GM18868 (cell line): Measurements from ENCODE around the gene FXYD5.

Experiments used
- ATAC-seq: cut with Tn5 transposase; IDR thresholded peaks from one replicate; pipeline ENCODE4 v1.9.1; 2021; ENCODE audit warnings: mild to moderate bottlenecking, moderate library complexity; ENCODE audit not compliant: unreplicated experiment

FXYD5 gene, protein sequence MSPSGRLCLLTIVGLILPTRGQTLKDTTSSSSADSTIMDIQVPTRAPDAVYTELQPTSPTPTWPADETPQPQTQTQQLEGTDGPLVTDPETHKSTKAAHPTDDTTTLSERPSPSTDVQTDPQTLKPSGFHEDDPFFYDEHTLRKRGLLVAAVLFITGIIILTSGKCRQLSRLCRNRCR

DNA sequence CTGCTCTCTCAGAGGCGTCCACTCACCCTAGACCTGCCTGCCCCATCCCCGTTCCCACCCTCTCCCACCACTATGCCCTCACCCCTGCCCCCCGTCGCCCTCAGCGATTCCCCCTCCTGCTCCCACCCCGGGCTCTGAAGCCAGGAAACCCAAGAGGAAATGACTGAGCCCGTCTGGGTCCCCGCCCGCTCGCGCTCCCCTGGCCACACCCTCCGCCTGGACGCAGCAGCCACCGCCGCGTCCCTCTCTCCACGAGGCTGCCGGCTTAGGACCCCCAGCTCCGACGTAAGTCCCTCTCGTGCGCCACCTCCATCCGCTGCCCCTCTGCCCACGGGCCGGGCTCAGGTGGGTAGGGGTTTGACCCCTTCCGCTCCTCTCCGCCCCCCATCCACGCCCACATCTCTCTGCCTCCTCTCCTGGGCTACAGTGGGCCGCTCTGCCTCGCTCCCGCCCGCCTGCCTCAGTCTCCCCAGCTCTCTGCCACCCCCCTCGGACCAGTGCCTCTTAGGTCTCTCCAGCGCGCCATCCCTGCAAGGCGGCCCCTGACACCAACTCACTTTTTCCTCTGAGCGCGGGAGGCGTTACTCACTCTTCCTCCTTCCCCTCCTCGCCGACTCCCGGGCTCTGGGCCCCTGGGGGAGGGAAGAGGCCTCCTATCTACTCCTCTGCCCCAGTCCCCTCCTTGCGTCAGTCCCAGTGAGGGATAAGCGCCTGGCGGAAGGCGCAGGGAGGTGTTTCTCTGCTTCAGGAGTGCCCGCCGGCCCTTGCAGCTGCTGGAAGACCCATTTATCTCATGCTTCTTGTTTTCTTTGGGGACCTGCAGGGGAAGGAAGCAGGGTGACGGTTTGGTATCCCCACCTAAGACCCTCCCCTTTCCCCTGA lies at the start of gene FXYD5:
TSS of gene FXYD5 (plus strand) at position 211 of the 882 bp plus-strand sequence. CDS start 816 bp downstream, outside the sequence.
- ATAC-seq: no peak

DNA sequence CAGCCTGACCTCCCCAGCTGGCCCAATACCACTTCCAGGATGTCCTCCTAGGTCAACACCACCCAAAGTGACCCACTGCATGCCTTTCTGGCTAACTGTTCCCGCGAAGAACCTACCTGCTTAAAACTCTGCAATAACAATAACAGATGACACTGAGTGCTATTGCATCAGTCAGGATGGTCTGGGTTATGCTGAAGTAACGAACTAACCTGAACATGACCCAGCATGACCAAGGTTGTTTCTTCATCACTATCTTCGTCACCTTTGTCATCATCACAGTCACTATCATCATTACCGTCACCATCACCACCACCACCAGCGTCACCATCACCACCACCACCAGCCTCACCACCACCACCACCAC lies 49.5 kb upstream of the FXYD5 start:
- ATAC-seq: no peak

DNA sequence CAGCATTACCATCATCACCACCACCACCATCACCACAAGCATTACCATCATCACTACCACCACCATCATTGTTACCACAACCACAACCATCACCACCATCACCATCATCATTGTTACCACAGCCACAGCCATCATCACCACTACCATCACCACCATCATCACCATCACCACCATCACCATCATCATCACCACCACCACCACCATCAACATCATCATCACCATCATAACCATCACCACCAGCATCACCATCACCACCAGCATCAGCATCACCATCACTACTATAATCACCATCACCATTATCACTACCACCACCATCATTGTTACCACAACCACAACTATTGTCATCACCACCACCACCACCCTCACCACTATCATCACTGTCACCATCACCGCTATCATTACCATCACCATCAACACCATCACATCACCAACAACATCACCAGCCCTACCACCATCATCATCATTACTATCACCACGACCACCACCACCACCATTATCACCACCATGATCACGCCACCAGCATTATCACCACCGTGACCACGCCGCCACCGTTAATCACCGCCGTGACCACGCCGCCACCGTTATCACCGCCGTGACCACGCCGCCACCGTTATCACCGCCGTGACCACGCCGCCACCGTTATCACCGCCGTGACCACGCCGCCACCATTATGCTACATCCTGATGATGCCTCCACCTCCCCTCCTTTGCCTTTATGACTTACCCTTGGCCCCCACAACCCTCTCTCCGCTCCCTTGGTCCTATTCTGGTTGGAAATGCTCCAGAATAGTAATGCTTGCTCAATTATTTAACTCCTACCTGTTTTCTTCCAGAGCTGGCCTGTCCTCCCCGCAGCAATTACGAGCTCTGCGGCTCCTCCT lies 48.9 kb upstream of the FXYD5 start:
- no peak for ATAC-seq

DNA sequence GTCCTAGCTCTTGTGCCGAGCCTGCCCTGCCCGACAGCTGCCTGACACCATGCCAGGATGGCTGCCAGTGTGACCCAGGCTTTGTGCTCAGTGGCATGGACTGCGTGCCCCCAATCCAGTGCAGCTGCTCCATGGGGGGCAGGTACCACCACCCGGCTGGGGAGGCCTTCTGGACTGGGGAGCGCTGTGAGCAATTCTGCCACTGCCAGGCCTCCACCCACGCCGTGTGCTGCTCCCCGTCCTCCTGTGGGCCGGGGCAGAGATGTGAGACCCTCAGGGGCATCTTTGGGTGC lies 48.3 kb upstream of the FXYD5 start:
- ATAC-seq: no peak

DNA sequence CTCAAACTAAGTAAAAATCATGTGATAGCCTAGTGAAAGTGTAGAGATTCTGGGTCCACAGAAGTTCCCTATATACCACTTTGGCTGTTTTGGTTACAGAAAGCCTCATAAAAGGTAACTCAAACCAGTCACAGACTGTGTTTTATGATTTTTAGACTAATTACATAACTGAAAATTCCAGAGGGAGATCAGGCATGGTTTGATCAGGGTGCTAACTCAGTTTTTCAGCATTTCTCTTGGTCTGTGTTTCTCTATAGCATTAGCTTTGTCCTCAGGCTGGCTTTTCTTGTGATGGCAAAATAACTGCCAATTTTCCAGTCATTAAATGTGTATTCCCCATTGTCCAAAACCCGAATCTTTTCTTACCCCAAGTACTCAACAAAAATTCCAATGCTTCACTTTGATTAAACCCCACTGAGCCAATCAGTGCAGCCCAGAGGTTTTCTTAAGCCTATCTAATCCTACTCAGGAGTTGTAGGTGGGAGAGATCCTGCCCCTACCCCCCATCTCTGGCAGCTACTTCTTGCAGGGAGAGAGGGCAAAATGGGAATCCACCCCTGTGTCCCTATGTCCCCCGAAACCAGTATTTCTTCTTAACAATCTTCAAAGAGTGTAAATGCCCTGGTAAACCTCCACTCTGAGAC lies 47.5 kb upstream of the FXYD5 start:
- no peak for ATAC-seq

DNA sequence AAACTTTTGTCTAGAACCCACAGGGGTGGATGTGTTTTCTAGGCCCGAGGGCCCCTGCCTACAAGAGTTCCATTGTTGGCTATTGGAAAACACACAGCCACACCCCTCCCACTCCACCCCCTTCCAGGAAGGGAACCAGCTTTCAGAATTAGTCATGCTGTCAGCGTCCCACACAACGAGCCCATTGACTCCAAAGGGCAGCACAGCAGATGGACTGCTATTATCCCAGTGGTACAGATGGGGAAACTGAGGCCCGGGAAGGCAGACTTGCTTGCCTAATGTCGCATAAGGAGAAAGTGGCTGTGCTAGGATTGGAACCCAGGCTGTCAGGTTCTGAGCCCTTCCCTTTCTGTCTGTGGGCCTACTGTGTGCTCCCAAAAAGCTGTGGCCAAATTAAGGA lies 47.0 kb upstream of the FXYD5 start:
- no peak for ATAC-seq

DNA sequence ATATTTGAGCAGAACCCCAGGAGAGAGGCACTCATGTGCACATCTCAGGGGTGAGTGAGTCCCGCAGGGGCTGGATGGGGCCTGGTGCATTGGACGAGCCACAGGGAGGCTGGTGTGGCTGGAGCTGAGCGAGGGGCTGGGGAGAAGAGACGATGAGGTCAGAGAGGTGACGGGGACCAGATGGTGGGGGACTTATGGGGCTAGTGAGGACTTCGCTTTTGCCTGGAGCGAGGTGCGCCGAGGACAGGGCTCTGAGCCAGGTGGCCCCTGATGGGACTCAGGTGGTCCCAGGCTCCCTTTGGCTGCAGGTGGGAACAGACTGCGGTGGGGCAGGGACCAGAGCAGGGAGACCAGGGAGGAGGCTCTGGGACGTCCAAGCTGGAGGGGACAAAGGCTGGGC lies 45.8 kb upstream of the FXYD5 start:
- no peak for ATAC-seq

DNA sequence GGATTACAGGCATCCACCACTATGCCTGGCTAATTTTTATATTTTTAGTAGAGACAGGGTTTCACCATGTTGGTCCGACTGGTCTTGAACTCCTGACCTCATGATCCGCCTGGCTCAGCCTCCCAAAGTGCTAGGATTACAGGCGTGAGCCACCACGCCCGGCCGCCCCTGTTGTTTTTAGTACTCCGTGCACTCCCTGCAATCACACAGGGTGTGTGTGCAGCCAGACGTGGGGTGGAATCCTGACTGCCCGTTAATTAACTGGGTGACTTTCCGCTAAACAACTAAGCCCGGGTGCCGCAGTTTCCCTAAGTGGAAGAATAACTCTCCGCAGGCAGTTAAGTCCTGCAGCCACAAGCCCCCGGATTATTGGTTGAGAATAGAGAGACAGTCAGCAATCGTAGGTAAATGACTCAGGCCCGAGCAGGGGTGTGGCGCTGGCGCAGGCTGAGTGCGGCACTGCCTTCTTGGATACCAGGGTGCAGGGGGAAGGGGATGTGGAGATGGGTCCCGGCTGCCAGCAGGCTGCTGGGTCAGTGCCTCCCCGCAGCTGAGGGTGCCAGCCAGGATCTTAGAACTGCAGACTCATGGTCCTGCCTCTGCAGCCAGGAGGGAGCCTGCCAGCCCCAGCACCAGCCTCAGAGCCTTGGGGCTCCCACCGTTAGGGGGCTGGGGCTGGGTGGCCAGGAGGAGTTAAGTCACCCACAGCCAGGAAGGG lies 45.0 kb upstream of the FXYD5 start:
- ATAC-seq: no peak

DNA sequence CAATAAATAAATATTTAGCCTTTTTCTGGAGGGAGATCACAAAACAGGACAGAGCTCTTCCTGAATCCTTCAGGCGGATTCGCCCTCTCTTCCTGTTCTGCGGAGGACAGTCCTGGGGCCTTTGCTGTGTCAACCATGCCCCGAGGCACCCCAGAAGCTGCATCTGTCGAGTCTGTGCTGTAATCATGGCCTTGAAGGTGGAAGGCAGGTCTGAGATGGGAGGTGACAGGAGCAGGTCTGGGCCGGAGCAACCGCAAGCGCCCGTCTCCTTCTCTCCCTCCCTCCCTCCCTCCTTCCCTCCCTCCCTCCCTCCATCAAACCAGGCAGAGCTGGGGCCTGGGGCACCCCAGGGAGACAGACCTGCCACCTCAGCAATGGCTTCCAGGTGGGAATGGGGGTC lies 43.6 kb upstream of the FXYD5 start:
- ATAC-seq: no peak

DNA sequence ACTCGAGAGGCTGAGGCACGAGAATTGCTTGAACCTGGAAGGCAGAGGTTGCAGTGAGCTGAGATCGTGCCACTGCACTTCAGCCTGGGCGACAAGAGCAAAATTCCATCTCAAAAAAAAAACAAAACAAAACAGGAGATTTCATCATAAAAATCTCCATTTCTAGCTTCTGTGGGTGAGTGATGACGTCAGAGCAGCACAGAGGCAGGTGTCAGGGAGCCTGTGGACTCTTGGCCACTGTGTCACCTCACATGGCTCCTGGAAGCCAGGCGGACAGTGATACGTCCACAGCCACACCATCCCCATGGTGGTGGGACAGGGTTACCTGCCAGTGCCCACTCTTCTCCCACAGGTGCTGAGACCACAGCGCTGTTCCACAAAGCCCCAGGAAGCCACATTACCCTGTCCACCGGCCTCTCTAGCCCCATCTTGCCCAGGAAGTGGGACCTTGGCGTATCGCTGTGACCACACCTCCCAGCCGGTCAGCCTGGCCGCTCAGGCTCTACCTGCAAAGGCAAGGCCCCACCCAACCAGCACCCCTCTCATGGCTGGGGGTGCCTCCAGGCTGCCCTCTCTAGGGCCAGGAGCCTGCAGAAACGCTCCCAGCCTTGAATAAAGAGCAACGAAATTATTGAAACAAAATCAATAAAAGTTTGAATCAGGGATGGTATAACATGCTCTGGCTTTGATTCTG lies 41.4 kb upstream of the FXYD5 start:
- ATAC-seq: no peak

DNA sequence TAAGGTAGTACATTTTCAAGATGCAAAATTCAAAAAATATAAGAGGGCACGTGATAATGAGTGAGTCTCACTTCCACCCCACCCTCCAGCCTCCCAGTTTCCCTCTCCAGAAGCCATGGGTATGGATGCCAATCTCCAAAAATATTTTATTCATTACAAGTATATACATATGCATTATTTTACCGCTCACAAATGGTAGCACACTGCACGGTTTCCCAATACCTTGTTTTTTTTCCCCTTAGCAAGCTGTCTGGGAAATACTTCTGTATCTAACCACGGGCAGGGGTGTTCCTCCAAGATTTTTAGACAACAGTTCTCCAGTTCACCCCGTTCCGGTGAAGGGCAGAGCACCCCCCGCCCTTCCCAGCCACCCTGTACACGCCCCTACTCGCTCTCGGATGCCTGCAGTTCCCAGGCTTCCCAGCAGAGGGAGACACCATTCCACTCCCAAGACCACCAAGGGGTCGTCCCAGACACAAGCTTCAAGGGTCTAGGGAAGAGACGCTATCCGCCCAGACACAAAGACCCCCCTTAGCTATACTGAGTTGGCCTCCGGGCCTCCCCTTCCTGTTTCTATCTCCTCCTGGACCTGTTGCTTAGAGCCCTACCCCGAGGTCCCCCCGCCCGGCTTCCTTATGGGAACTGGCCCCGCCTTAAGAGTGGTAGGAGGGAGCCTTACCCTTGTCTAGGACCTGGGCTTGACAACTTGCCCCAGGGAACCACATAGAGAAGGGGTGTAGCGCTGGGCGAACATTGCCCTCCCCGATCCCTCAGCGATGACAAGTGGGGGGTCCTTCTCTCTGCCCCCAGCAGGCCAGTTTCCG lies 40.0 kb upstream of the FXYD5 start:
- ATAC-seq: no peak

DNA sequence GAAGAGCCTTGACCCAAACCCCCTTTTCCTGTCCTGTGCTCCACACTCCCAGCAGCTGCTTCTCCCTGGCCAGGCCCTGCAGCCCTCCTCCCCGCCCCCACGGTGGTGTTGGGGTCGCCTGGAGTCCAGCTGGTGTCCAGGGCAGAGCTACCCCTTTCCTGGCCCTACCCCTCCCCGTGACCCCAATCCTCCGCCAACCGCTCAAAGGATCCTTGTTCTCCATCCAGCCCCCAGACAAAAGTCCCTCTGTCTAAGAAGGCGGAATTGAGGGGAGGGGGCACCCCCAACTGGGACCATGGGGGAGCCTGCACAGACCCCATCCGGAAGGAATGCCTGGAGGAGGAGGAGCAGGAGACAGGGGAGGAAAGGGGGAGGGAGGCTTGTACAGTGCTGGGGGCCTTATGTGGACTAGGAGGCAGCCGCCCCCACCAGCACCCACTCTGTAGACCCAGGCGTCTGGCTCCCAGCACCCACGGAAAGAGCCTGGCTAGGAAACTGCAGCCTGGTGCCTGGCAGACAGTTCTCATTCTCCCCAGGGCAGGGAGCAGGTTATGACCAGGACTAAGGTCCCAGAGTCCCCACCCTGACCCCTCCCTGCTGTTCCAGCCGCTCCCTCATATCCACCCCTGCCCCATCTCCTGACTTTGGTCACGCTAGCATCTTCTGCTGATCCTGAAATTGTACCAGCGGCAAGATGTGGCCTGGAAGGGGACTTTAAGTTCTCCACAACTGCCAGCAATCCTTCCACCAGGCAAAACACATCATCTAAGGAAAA lies 39.2 kb upstream of the FXYD5 start, which contains the start of gene FXYD3:
TSS of gene FXYD3 (plus strand) at position 647 of the 775 bp plus-strand sequence. CDS start 3,554 bp downstream, outside the sequence.
- no peak for ATAC-seq

DNA sequence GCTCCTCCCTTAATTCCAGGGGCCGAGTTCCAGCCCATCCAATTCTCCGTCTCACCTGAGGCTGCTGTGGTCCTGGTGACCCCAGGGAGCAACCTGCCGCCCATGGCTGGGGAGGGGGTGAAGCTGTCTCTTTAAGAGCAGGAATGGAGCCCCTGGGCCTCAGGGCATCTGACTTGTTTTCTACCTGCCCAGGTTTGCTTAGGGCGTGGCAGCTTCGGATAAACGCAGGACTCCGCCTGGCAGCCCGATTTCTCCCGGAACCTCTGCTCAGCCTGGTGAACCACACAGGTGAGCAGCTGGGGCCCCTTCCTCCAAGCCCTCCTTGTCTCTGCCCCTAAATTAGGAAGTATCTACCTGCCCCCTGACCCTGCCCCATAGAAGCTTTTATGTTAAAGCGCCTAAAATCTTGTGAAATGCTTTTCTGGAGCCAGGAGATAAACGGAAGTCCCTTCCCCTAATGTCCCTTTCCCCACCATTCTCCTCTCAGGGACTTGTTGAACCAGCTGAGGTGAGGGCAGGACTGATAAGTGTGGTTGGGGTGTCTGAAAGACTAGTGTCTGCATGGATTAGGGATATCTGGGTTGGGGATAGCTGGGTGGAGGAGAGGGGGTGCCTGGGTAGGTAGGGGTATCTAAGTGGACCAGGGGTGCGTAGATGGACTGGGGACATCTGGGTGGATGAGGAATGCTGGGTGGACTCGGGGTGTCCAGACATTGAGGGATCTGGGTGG lies 38.3 kb upstream of the FXYD5 start:
- ATAC-seq: no peak

DNA sequence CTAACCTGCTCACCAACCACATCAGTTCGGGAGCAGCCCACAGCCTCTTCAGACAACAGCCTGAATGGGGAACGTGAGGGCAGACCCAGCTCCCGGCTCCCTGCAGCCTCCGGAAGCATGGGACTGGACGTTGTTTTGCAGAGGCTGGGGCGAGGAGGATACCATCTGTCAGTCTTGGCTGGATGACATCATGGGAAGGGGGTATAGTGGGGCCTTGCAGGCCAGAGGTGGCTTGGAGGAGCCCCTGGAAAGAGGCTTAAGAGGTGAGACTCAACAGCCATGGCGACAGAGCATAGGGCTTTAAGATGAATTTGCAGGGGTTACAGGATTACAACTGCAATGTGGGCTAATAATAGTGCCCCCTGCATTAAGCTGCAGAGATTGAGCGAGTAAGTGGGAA lies 37.4 kb upstream of the FXYD5 start:
- ATAC-seq: no peak

DNA sequence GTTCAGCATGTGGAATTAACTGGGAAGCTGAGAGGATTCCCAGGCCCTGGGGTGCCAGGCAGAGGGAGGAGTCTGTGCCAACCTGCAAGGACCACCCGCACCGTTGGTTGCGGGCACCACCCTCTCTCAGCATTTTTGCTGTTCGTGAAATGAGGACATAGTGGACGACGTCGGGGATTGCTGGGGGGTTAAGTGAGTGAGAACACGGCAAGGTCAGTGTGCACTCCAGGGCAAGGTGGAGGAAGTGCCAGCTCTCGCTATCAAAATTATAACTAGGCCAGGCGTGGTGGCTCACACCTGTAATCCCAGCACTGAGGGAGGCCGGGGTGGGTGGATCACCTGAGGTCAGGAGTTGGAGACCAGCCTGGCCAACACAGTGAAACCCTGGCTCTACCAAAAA lies 36.7 kb upstream of the FXYD5 start:
- no peak for ATAC-seq

DNA sequence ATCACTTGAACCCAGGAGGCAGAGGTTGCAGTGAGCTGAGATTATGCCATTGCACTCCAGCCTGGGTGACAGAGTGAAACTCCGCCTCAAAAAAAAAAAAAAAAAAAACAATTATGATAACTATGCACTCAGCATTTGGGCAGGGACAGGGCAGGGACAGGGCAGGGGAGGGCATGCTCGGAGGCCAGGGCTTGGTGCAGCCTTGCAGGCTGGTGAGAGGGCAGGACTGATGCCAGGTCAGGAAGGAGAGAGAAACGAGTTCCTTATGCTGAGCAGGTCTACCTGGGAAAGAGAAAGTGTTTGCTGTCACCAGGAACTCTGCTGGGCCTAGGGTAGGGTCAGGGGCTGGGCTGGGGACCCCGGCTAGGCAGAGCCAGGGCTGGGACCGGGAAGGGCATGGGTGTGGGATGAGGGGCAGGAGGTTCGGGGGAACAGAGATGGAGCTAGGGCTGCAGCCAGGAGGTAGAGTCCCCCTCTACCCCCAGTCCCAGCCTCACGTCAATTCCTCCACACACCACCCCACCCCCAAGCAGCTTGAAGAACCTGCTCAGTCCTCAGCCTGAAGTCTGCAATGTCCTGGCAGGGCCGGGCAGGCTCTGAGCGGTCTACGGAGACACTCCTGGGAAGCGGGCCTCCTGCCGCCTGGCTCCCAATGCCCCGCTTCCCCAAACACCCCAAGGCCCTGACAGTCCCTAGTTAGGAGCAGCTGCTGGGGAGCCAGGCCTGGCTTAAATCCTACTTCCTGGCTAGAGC lies 36.1 kb upstream of the FXYD5 start:
- ATAC-seq: no peak

DNA sequence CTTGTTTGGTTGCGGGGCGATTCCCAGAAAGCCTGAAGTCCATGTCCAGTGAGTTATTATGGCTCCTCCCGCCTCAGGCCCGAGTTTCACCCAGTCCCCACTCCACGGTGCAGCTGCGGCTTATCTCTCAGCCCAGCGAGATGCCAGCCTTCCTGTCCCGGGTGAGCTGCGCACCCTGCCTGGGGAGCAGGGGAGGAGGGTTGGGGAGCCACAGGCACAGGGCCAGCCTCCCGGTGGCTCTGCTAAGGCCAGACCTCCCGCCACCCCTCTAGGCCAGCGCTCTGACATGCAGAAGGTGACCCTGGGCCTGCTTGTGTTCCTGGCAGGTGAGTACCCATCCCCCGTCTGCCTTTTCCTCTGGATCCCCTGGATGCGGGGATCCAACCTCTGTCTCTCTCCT lies 35.4 kb upstream of the FXYD5 start:
- ATAC-seq: no peak
